Daoy (cell line): Measurements from ENCODE around the gene CYP27C1. TPM values are rescaled to one million over a fixed set of nuclear protein-coding genes. Genes with fewer than 3 reads are reported as not detected.
"Not testable (repeated sequence)": the region's sequence is repeated elsewhere in the genome, so short reads cannot be mapped to it uniquely, and the experiment has no call there.

Experiments
- DNase-seq: peaks from one replicate; pipeline ENCODE4 v3.0.0-alpha.2; 2015; ENCODE audit warnings: low read depth
- total RNA-seq: library from RNA; depleted of rRNA; stranded (reverse); fragments of >200 nt; shearing (Covaris generic); gene quantifications from 2 replicates; pipeline ENCODE4 v1.2.3, GENCODE V29; 2014

CYP27C1 gene
- total RNA-seq, 1 experiment from 2014 or later: 0.34 TPM

DNA sequence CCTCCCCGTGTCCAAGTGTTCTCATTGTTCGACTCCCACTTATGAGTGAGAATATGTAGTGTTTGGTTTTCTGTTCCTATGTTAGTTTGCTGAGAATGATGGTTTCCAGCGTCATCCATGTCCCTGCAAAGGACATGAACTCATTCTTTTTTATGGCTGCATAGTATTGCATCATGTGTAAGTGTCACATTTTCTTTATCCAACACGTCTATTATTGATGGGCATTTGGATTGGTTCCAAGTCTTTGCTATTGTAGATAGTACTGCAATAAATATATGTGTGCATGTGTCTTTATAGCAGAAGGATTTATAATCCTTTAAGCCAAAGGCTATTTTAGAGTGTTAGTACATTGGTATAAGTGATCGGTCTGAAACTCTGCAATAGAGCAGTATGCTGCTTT, 4.0 kb upstream of the CYP27C1 start:
- not testable (repeated sequence) for DNase-seq

DNA sequence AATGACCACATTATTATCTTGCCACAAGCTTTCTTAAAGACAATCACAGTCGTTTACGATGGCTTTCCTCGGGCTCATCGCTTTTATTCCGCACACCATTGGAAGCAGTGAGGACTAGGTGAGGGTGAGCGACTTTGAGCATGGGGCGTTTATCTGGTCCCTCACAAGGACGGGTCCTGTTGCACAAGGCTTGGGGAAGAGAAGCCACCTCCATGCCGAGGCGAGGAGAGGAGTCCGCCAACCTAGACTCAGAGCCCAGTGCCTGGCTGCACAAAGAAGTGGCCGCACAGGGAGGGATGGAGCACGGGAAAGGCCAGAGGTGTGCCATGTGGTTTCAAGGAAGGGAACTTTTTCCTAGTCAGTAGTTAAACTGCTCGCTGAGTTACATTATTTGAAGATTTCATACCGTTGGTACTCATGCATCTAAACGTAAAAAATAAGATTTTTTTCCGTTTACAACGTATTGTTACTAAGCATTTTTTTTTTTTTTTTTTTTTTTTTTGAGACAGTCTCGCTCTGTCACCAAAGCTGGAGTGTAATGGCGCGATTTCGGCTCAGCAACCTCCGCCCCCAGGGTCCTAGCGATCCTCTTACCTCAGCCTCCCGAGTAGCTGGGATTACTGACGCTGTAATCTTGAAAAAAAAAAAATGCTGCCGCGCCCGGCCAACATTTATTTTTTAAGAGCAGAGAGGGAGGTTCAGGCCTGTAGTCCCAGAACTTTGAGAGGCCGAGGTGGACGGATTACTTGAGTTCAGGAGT, 849 bp upstream of the CYP27C1 start:
- peak; percentile 6 for DNase-seq

- DNase-seq: peak; percentile 46
These were observed 678 bp downstream of the CYP27C1 start for GRCh38 chr2:127219171-127220070.

DNA sequence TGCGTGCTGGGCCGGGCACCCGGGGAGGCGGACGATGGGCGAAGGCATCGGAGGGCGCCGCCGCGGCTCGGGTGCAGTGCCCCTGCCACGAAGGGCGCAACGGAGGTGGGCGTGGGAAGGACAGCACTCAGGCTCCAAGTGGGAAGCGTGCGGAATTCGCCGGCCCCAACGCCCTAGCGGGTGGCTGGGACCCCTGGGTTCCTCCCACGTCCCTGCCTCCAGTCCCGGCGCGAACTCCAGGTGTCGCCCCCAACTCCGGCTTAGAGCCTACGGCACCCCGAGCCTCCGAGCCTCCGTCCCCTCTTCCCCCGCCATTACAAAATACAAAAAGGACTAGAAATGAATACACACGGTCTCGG, 1.3 kb downstream of the CYP27C1 start:
- DNase-seq: peak; percentile 39

DNA sequence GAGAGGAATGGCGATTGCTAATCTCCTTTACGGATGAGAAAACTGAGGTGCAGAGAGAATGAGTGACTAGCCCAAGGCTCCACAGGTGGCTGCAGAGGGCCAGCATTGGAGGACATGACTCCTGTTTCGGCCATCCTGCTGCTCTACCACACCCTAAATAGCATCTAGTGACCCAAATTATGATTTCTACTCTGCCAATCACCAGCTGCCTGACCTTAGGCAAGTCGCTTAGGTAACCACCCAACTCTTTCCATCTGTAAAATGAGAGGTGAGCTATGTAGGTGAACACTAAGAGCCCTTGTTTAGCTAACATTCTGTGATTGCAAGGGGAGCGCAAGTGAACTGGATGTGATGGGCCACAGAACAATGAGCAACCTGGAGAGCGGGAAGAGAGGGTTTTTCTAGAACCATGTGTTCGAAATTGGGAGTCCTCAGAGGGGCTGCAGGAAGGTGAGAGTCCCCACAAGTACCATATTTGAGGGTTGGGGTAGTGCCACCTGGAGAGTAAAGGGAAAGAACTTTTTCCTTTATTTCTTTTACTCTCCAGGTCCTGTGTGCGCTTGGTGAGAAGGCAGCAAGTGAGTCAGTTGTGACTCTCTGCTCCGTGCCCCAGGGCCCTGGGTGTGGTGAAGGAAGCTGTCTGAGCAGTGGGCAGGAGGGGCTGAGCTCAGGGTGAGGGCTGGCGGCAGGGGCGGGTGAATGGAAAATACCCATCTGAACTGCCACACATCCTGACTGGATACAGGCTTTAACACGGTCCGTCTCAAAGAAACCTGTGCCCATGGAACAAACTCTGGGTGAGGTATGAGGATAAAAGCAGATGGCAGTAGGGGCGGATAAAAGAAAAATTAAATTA, 2.4 kb downstream of the CYP27C1 start:
- peak; percentile 96 for DNase-seq

GRCh38 chr2:127216593-127216992, 3.5 kb downstream of the CYP27C1 start:
- DNase-seq: no peak

- DNase-seq: no peak
These were observed 4.0 kb downstream of the CYP27C1 start for GRCh38 chr2:127216095-127216494.

GRCh38 chr2:127214201-127214600, 5.9 kb downstream of the CYP27C1 start:
- DNase-seq: not testable (repeated sequence)

- peak; percentile 70 for DNase-seq
These were observed 11.8 kb downstream of the CYP27C1 start for GRCh38 chr2:127208313-127208712.

GRCh38 chr2:127205218-127206125, 14.6 kb downstream of the CYP27C1 start:
- DNase-seq: no peak

- no peak for DNase-seq
These were observed 18.6 kb downstream of the CYP27C1 start for GRCh38 chr2:127201452-127201851.

DNA sequence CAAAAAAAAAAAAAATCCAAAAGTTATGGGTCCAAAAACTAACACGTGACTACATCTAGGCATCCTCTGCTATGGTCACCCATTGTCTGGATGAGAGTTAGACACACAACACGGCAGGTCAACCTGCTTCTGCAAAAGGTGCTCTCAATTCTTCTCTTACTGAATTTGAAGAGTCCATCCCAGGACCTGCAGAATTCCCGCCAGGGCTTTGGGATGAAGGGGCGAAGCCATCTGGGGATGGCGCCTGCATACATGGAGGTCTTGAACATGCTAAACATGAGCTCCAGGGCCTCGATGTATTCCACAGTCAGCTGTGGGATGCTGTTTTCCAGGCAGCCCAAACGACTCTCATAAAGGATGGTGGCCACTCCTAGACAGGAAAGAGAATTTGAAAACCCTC, 19.1 kb downstream of the CYP27C1 start:
- DNase-seq: no peak

- no peak for DNase-seq
These were observed 20.9 kb downstream of the CYP27C1 start for GRCh38 chr2:127199223-127199622.

DNA sequence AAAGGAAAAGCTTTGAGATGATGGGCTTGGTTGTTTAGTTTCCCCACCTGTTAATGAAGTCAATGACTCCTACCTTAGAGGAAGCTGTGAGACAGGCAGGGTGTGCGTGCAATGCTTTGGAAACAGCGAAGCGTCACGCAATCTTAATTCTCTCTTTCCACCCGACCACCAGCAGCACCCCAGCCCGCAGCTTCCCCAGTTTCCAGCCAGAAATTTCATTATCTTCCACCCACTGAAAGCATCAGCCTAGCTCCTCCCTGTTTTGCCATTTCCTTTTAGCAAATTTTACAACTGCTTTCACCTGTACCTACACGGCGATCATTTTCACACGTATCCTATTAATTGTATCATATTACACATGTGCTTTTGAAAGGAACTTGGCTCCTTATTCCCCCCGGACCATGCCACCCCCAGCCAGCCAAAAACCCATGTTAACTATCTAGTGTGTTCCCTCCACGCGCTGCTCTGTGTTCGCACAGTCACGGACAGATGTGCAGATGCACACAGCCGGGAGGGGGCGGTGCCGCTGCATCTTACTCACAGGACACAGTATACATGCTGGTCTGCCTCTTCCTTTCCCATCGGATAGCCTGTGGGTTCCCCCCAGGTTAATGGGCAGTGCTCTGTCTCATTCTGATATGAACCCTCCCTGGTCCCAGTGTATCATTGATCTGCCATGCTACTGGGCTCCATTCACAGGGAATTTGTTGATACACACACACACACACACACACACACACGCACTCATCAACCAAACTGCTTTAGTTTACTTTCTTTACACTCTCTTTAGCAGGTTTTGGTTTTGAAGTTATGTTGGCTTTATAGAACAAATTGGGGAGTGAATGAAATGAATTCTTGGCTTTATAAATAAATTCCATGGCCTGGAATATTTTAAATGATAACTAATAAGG, 22.4 kb downstream of the CYP27C1 start:
- peak; percentile 84 for DNase-seq

DNA sequence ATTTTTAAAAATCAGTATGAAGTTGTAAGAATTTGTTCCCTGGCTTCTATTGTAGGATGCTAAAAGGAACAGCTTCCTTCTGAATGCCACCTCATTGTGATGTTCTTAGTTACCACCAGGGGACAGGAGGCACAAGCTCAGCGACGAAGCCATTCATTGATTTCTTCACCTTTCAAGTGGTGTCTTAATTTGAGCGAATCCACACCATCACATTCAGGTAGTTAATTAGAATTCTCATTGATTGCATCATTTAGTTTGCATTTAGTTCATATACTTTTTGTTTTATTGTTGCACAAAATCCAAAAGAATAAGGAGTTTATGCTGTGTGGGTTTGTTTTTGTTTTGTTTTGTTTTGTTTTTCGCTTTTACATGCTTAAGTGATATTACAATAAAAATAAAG, 23.1 kb downstream of the CYP27C1 start:
- no peak for DNase-seq

GRCh38 chr2:127196549-127196948, 23.6 kb downstream of the CYP27C1 start:
- no peak for DNase-seq

DNA sequence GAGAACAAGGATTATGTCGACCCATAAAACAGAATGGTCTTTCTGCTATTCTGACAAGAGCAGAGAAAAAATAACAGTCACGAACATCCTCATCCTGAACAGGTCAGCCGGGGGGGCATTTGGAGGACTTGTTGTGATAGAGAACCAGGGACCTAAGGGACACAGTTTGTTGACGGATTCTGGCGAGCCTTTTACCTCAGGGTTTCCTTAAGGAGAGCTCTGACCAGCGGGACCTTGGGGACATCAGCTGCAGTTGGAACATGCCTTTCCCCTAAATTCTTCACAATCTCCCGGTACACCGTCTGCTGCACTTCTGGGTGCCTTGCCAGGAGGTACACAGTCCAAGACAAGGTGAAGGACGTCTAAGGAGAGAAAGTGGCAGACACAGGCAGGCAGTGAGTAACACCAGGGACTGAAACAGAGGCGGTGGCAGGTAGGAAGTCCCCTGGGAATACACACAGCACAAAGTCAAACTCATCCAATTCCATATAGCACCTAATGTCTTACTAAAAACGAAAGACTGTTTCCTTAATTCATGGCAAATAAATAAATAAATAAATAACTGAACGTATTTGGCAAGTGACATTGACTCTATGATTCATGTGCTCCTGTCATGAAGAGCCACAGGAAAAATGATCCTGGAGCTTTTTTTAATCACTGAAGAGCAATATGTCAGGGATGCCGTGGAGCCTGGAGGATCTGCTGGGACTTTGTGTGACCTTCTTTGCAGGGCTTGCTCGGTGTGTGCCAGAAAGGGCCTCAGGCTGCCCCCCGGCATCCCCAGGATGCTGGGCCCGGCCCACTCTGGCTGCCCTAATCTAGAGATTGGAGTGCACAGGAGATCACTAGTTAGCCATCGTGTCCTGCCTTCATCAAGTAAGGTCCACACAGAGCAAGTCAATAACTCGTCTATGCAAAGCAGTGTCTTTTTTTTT, 24.7 kb downstream of the CYP27C1 start:
- DNase-seq: no peak

- no peak for DNase-seq
These were observed 25.7 kb downstream of the CYP27C1 start for GRCh38 chr2:127194447-127194846.

DNA sequence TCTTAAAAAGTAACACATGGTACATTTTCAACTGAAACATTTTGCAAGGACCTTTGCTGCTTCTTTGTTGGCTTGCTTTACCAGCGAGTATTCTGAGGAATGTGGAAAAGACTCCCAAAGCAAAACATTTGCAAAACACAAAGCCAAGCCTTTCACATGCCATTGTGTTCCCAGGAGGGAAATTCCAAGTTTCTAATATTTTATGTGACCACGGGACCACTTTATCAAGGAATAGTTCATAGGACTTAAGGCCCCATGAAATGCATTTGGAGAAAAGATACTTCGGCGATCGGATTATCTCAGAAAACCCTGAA, 26.2 kb downstream of the CYP27C1 start:
- DNase-seq: no peak
